Cerebellar cortex (tissue), 1 donor: ENCODE measurements around the gene LAMA3.

Source experiments
- DNase-seq: peaks from one replicate; pipeline ENCODE4 v3.0.0-alpha.2; 2015; ENCODE audit warnings: low spot score

Gene LAMA3

GRCh38 chr18:23668731-23669130, 20.5 kb upstream of the LAMA3 start:
- no peak for DNase-seq

- DNase-seq, result no peak
These were observed 20.0 kb upstream of the LAMA3 start for GRCh38 chr18:23669202-23669766.

GRCh38 chr18:23669804-23670405, 19.3 kb upstream of the LAMA3 start:
- no peak for DNase-seq

- no peak for DNase-seq
These were observed 17.7 kb upstream of the LAMA3 start for GRCh38 chr18:23671564-23671963.

- DNase-seq, result no peak
These were observed 15.5 kb upstream of the LAMA3 start for GRCh38 chr18:23673725-23674124.

- no peak for DNase-seq
These were observed 14.0 kb upstream of the LAMA3 start for GRCh38 chr18:23675236-23675635.

- DNase-seq, result no peak
These were observed 13.4 kb upstream of the LAMA3 start for GRCh38 chr18:23675896-23676295.

- DNase-seq, result no peak
These were observed 7.2 kb upstream of the LAMA3 start for GRCh38 chr18:23682045-23682444.

- DNase-seq, result no peak
These were observed 6.8 kb upstream of the LAMA3 start for GRCh38 chr18:23682472-23682871.

GRCh38 chr18:23683155-23683554, 6.1 kb upstream of the LAMA3 start:
- no peak for DNase-seq

GRCh38 chr18:23683671-23684070, 5.6 kb upstream of the LAMA3 start:
- DNase-seq, result no peak

GRCh38 chr18:23684515-23685197, 4.6 kb upstream of the LAMA3 start:
- DNase-seq, result no peak

GRCh38 chr18:23688528-23688927, 725 bp upstream of the LAMA3 start:
- no peak for DNase-seq

- DNase-seq, result no peak
These were observed 607 bp downstream of the LAMA3 start for GRCh38 chr18:23689616-23690504.

GRCh38 chr18:23690505-23691068, 1.3 kb downstream of the LAMA3 start:
- no peak for DNase-seq

GRCh38 chr18:23693846-23694245, 4.6 kb downstream of the LAMA3 start:
- DNase-seq, result no peak

- DNase-seq, result no peak
These were observed 5.6 kb downstream of the LAMA3 start for GRCh38 chr18:23694637-23695430.

- no peak for DNase-seq
These were observed 11.8 kb downstream of the LAMA3 start for GRCh38 chr18:23701017-23701416.

GRCh38 chr18:23701544-23702064, 12.4 kb downstream of the LAMA3 start:
- DNase-seq, result no peak

GRCh38 chr18:23702606-23703005, 13.4 kb downstream of the LAMA3 start:
- DNase-seq, result no peak
